CD14-positive monocyte (primary cell): Measurements from ENCODE around the gene SYDE2. TPM values are rescaled to one million over a fixed set of nuclear protein-coding genes. Genes with fewer than 3 reads are reported as not detected.

Experiments
- DNase-seq, 3 donors: peaks; one replicate each; pipeline ENCODE4 v3.0.0-alpha.2; 2011 to 2022
- H2AFZ ChIP-seq: 2 replicates; pipeline ENCODE4 v1.6.0; 2012; ENCODE audit warnings: mild to moderate bottlenecking, low read depth, low read length, inconsistent platforms; ENCODE audit not compliant: insufficient read depth, poor library complexity, severe bottlenecking
- H3K27ac ChIP-seq, 2 donors: 1 replicate in 1 of 2; 2 replicates in 1 of 2; pipeline ENCODE4 v1.5.1; 2012 to 2013; ENCODE audit warnings: low read length in 2 of 2, control low read depth in 1 of 2, inconsistent platforms in 1 of 2, low read depth in 1 of 2, mild to moderate bottlenecking in 1 of 2
- H3K27me3 ChIP-seq, 2 donors: one replicate each; pipeline versions ENCODE4 v1.6.0 to v1.6.1; 2011 to 2013; ENCODE audit warnings: low read length in 2 of 2; ENCODE audit not compliant: control insufficient read depth in 2 of 2, insufficient read depth in 2 of 2
- H3K36me3 ChIP-seq, 2 donors: replicated peaks in 1 of 2; 1 replicate in 1 of 2; 2 replicates in 1 of 2; pipeline versions ENCODE4 v1.5.1 to v1.6.1; 2012 to 2013; ENCODE audit warnings: low read length in 2 of 2, control low read depth in 1 of 2, inconsistent platforms in 1 of 2, mild to moderate bottlenecking in 1 of 2; ENCODE audit not compliant: insufficient read depth in 2 of 2, control insufficient read depth in 1 of 2
- H3K4me1 ChIP-seq, 2 donors: 1 replicate in 1 of 2; 2 replicates in 1 of 2; pipeline versions ENCODE4 v1.5.1 to v1.6.1; 2012 to 2013; ENCODE audit warnings: low read length in 2 of 2, control low read depth in 1 of 2, inconsistent platforms in 1 of 2, mild to moderate bottlenecking in 1 of 2, moderate library complexity in 1 of 2; ENCODE audit not compliant: insufficient read depth in 2 of 2, control insufficient read depth in 1 of 2
- H3K4me2 ChIP-seq: replicated peaks from 2 replicates; pipeline ENCODE3; 2012; ENCODE audit warnings: low read length, moderate library complexity, mild to moderate bottlenecking; ENCODE audit not compliant: poor library complexity, severe bottlenecking; ENCODE audit errors: extremely low read depth
- H3K4me3 ChIP-seq, 3 experiments: fragments of 200-600 bp in 1 of 3; sonication (generic) in 1 of 3; replicated peaks in 1 of 3; 1 replicate in 2 of 3; 2 replicates in 1 of 3; pipeline ENCODE4 v1.5.1; 2011 to 2013; ENCODE audit warnings: low read length in 3 of 3, mild to moderate bottlenecking in 3 of 3, control low read depth in 2 of 3, low read depth in 2 of 3, inconsistent platforms in 1 of 3, moderate library complexity in 1 of 3
- H3K79me2 ChIP-seq: 2 replicates; pipeline ENCODE4 v1.6.0; 2012; ENCODE audit warnings: mild to moderate bottlenecking, control low read depth, inconsistent platforms, low read length, moderate library complexity; ENCODE audit not compliant: insufficient read depth
- H3K9ac ChIP-seq: 2 replicates; pipeline ENCODE4 v1.6.0; 2017; ENCODE audit warnings: low read length, mild to moderate bottlenecking; ENCODE audit not compliant: insufficient read depth, poor library complexity, severe bottlenecking
- H3K9me3 ChIP-seq, 2 donors: replicated peaks in 1 of 2; 1 replicate in 1 of 2; 2 replicates in 1 of 2; pipeline versions ENCODE4 v1.5.1 to v1.6.1; 2012 to 2013; ENCODE audit warnings: low read length in 2 of 2, control low read depth in 1 of 2; ENCODE audit not compliant: control insufficient read depth in 1 of 2, insufficient read depth in 1 of 2
- H4K20me1 ChIP-seq: 2 replicates; pipeline ENCODE4 v1.6.0; 2012; ENCODE audit warnings: mild to moderate bottlenecking, low read length, control low read depth, moderate library complexity; ENCODE audit not compliant: insufficient read depth
- H3K27ac Mint-ChIP-seq, 7 donors: one replicate each; pipeline ENCODE4 v1.8.0; 2020; ENCODE audit warnings: mild to moderate bottlenecking in 7 of 7, mixed read lengths in 7 of 7, moderate library complexity in 6 of 7, inconsistent platforms in 2 of 7
- H3K27me3 Mint-ChIP-seq, 3 donors: one replicate each; pipeline ENCODE4 v1.8.0; 2021 to 2022; ENCODE audit warnings: low read depth in 3 of 3, mild to moderate bottlenecking in 3 of 3, mixed read lengths in 3 of 3, moderate library complexity in 3 of 3, inconsistent platforms in 1 of 3
- H3K36me3 Mint-ChIP-seq, 2 donors: one replicate each; pipeline ENCODE4 v1.8.0; 2020; ENCODE audit warnings: mixed read lengths in 2 of 2, inconsistent platforms in 1 of 2, mild to moderate bottlenecking in 1 of 2
- H3K4me1 Mint-ChIP-seq: one replicate; pipeline ENCODE4 v1.8.0; 2020; ENCODE audit warnings: mild to moderate bottlenecking, mixed read lengths
- H3K4me3 Mint-ChIP-seq, 2 donors: one replicate each; pipeline ENCODE4 v1.8.0; 2020; ENCODE audit warnings: mild to moderate bottlenecking in 2 of 2, mixed read lengths in 2 of 2, moderate library complexity in 1 of 2
- H3K9me3 Mint-ChIP-seq, 7 donors: one replicate each; pipeline ENCODE4 v1.8.0; 2020 to 2022; ENCODE audit warnings: mixed read lengths in 7 of 7, mild to moderate bottlenecking in 6 of 7, moderate library complexity in 6 of 7, inconsistent platforms in 2 of 7
- CTCF ChIP-seq: fragments of 200-600 bp; IDR thresholded peaks from one replicate; pipeline ENCODE4 v1.8.0; 2022; ENCODE audit warnings: antibody characterized with exemption, mild to moderate bottlenecking
- WGBS: methylation state at CpG from one replicate; pipeline ENCODE4 v1.1.5; 2013; ENCODE audit warnings: missing lambda C conversion rate; ENCODE audit not compliant: insufficient coverage; 5-methylcytosine and 5-hydroxymethylcytosine counted together
- intact Hi-C, 2 donors: fragments of 100-400 bp; cut with micrococcal nuclease; formaldehyde crosslinking; loops; one replicate each; pipeline versions ENCODE4 v1.15.0 to v1.15.1; 2023
- polyA plus RNA-seq, 3 donors: library from polyadenylated mRNA; depleted of rRNA in 1 of 3; unstranded in 2 of 3; stranded (reverse) in 1 of 3; fragments of 300-500 nt in 2 of 3; fragments of >200 nt in 1 of 3; fragmentation: Illumina TruSeq in 2 of 3; gene quantifications; 1 replicate in 2 of 3; 2 replicates in 1 of 3; pipeline ENCODE4 v1.2.3, GENCODE V29; 2012 to 2021

The SYDE2 gene
- polyA plus RNA-seq, 3 donors: not detected

GRCh38 chr1:85224295-85224694 lies 23.5 kb upstream of the SYDE2 start:
- no peak for DNase-seq
- Mint-ChIP-seq H3K27ac (no peak overlapping the region), H3K9me3 (peaks cover 0 to 2% (median 0%) of the 10 kb centered on the region in 7 donors), H3K27me3 (peaks cover 0 to 5% (median 2%) of the 10 kb centered on the region in 3 donors), H3K4me1 (no peaks in the 10 kb centered on the region), H3K4me3 (no peak overlapping the region), H3K36me3 (no peaks in the 10 kb centered on the region)
- H3K79me2 ChIP-seq: no peaks in the 10 kb centered on the region
- H3K9me3 ChIP-seq: no peaks in the 10 kb centered on the region
- no peak overlapping the region for H3K9ac ChIP-seq
- no peak overlapping the region for H2AFZ ChIP-seq
- no peaks in the 10 kb centered on the region for H4K20me1 ChIP-seq
- no peak overlapping the region for H3K27ac ChIP-seq
- TF ChIP-seq CTCF: no peak
- H3K4me3 ChIP-seq: no peak overlapping the region
- intact Hi-C loops: no loop called here
- H3K27me3 ChIP-seq: no peaks in the 10 kb centered on the region
- no peak overlapping the region for H3K4me2 ChIP-seq
- no peaks in the 10 kb centered on the region for H3K4me1 ChIP-seq
- H3K36me3 ChIP-seq: no peaks in the 10 kb centered on the region

- WGBS: 39% methylated on average over 3 of the region's 5 CpGs
- H3K36me3 ChIP-seq: no peaks in the 10 kb centered on the region
- no peak overlapping the region for H2AFZ ChIP-seq
- H3K27me3 ChIP-seq: no peaks in the 10 kb centered on the region
- Mint-ChIP-seq H3K4me3 (no peak overlapping the region), H3K27ac (no peak overlapping the region), H3K36me3 (no peaks in the 10 kb centered on the region), H3K9me3 (peaks cover 0 to 2% (median 0%) of the 10 kb centered on the region in 7 donors), H3K27me3 (peaks cover 2 to 6% (median 3%) of the 10 kb centered on the region in 3 donors), H3K4me1 (no peaks in the 10 kb centered on the region)
- H3K4me2 ChIP-seq: no peak overlapping the region
- no peaks in the 10 kb centered on the region for H3K9me3 ChIP-seq
- TF ChIP-seq CTCF: no peak
- DNase-seq: no peak
- H4K20me1 ChIP-seq: no peaks in the 10 kb centered on the region
- no peaks in the 10 kb centered on the region for H3K79me2 ChIP-seq
- H3K4me3 ChIP-seq: no peak overlapping the region
- intact Hi-C loops: no loop called here
- H3K27ac ChIP-seq: no peak overlapping the region
- no peaks in the 10 kb centered on the region for H3K4me1 ChIP-seq
- no peak overlapping the region for H3K9ac ChIP-seq
Measured at GRCh38 chr1:85223334-85223733, 22.5 kb upstream of the SYDE2 start.
